K562 (cell line): ENCODE results near the gene RBM3. TPM values are rescaled to one million over a fixed set of nuclear protein-coding genes. Genes with fewer than 3 reads are reported as not detected.

Source experiments
- CREM ChIP-seq: IDR thresholded peaks from 2 replicates; pipeline ENCODE4 v1.6.1; 2014; ENCODE audit warnings: antibody characterized with exemption, low read depth
- CTBP1 ChIP-seq: fragments of 450-650 bp; IDR thresholded peaks from 2 replicates; pipeline ENCODE4 v1.6.1; 2016; ENCODE audit warnings: borderline replicate concordance
- EHMT2 ChIP-seq: fragments of 450-650 bp; IDR thresholded peaks from 2 replicates; pipeline ENCODE4 v1.6.1; 2018; ENCODE audit warnings: antibody characterized with exemption
- FOXM1 ChIP-seq, 2 experiments: fragments of 450-650 bp in 1 of 2; sonication (generic) in 1 of 2; formaldehyde crosslinking in 1 of 2; IDR thresholded peaks; 2 replicates each; pipeline versions ENCODE4 v1.6.1 to v1.9.0; 2017 to 2022; ENCODE audit warnings: low read depth in 2 of 2, mild to moderate bottlenecking in 2 of 2, missing genetic modification reagents in 1 of 2, moderate library complexity in 1 of 2
- HDAC1 ChIP-seq, 2 experiments: fragments of 450-650 bp; IDR thresholded peaks; 2 replicates each; pipeline ENCODE4 v1.6.1; 2016 to 2017; ENCODE audit warnings: inconsistent platforms in 1 of 2, mild to moderate bottlenecking in 1 of 2, moderate library complexity in 1 of 2
- MTA2 ChIP-seq: fragments of 450-650 bp; IDR thresholded peaks from 2 replicates; pipeline ENCODE4 v1.6.1; 2016; ENCODE audit warnings: low read depth
- NR2C1 ChIP-seq, 2 experiments: fragments of 450-650 bp; IDR thresholded peaks; 2 replicates each; pipeline ENCODE4 v1.6.1; 2017; ENCODE audit warnings: mild to moderate bottlenecking in 2 of 2, antibody characterized with exemption in 1 of 2, inconsistent platforms in 1 of 2, missing compliant biosample characterization in 1 of 2, missing genetic modification characterization in 1 of 2
- RBM39 ChIP-seq: fragments of 200-400 bp; formaldehyde crosslinking; optimal IDR thresholded peaks from 2 replicates; pipeline ENCODE3; 2018; ENCODE audit warnings: low read depth, low read length
- SMARCE1 ChIP-seq: fragments of 450-650 bp; IDR thresholded peaks from 2 replicates; pipeline ENCODE4 v1.7.1; 2016; ENCODE audit warnings: mild to moderate bottlenecking
- TAF15 ChIP-seq: fragments of 200-400 bp; formaldehyde crosslinking; IDR thresholded peaks from 2 replicates; pipeline ENCODE4 v1.6.1; 2017; ENCODE audit warnings: mild to moderate bottlenecking, low read depth, low read length, moderate library complexity
- TAF7 ChIP-seq: fragments of 450-650 bp; IDR thresholded peaks from 2 replicates; pipeline ENCODE4 v1.6.1; 2016; ENCODE audit warnings: missing genetic modification characterization, missing compliant biosample characterization
- TOE1 ChIP-seq, 2 experiments: fragments of 450-650 bp in 1 of 2; sonication (generic) in 1 of 2; formaldehyde crosslinking in 1 of 2; IDR thresholded peaks; 2 replicates each; pipeline versions ENCODE4 v1.7.1 to v1.8.0; 2016 to 2022; ENCODE audit warnings: borderline replicate concordance in 2 of 2, mild to moderate bottlenecking in 2 of 2, antibody characterized with exemption in 1 of 2, inconsistent platforms in 1 of 2, low read depth in 1 of 2, missing genetic modification reagents in 1 of 2, moderate library complexity in 1 of 2
- polyA plus RNA-seq, 8 experiments: library from polyadenylated mRNA; depleted of rRNA in 4 of 8; stranded (reverse) in 5 of 8; unstranded in 3 of 8; fragments of >200 nt; fragmentation: Nextera tagmentation in 2 of 8; fragmentation: Illumina TruSeq in 1 of 8; extraction: Ambion mirVana in 2 of 8; extraction: Trizol in 1 of 8; gene quantifications; 2 replicates each; pipeline versions ENCODE4 v1.2.1 to v1.2.3, GENCODE V29; 2011 to 2014; ENCODE audit warnings: inconsistent platforms in 1 of 8, missing spikeins in 1 of 8
- total RNA-seq, 7 experiments: library from RNA; depleted of rRNA in 6 of 7; stranded (reverse); fragments of >200 nt in 6 of 7; fragmentation: Illumina TruSeq in 2 of 7; extraction: Trizol in 2 of 7; gene quantifications; 2 replicates each; pipeline versions ENCODE4 v1.2.1 to v1.2.3, GENCODE V29; 2011 to 2021; ENCODE audit warnings: low replicate concordance in 1 of 7
- TF ChIP-seq, protein P1 (sequence below): fragments of 450-650 bp; IDR thresholded peaks from 2 replicates; pipeline ENCODE4 v1.6.1; 2016; ENCODE audit warnings: mild to moderate bottlenecking, moderate library complexity
- TF ChIP-seq, protein P2 (sequence below), 3 experiments: fragments of 200-800 bp in 1 of 3; sonication (Bioruptor generic) in 1 of 3; sonication (generic) in 1 of 3; formaldehyde crosslinking in 1 of 3; IDR thresholded peaks; 2 replicates each; pipeline versions ENCODE4 v1.6.1 to v1.8.0; 2016 to 2022; ENCODE audit warnings: mild to moderate bottlenecking in 2 of 3, missing compliant biosample characterization in 2 of 3, missing genetic modification characterization in 2 of 3, missing genetic modification reagents in 1 of 3

RBM3 gene
- total and polyA plus RNA-seq, 9 of the 15 experiments (the other 6 are each of a cell fraction or from before 2014, with no cell fraction given) = 70.3 to 272 (median 209) TPM

DNA sequence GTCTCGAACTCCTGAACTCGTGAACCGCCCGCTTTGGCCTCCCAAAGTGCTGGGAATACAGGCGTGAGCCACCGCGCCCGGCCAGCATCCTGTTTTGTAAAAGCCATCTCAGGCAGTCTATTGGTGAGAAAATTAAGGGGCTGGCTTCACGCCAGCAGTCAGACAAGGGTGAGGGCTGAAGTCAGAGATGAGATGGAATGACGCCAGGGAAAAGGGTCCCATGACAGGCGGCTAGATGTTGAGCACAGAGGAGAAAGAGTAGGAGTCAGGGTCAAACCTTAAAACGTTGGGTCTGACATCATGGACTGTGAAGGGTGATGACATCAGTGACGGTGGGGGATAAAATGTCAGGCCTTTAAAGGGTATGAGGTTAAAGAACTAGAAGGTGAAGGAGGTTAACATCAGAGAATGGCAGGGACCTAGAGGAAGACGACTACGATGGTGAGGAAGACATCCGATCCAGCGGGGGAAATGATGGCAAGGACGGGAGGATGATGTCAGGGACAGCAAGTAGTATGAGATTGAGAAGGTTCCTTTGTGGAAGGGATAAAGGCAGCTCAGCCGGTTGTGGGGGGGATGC lies 504 bp upstream of the RBM3 start (continued):
- TF ChIP-seq EHMT2 (peak; percentile 59; the same call in 1 of the 2 replicates), SMARCE1 (0 out of 2 replicates have a peak, but pooled peaks have one; percentile 37), CREM (peak; percentile 87), NR2C1 (IDR thresholded peaks at IDR 0.05) (no peak; the same call in 1 of the 2 replicates), NR2C1 (tag; IDR thresholded peaks at IDR 0.05) (peak; percentile 70; the same call in 1 of the 2 replicates), TAF15 (no peak), RBM39 (no peak), CTBP1 (peak; percentile 79), TOE1 (IDR thresholded peaks at IDR 0.05; ENCODE audit: borderline replicate concordance) (peak; percentile 55; the same call in 1 of the 2 replicates), TOE1 (CRISPR knock-in tag; IDR thresholded peaks at IDR 0.05; ENCODE audit: borderline replicate concordance, low read depth) (no peak), FOXM1 (IDR thresholded peaks at IDR 0.05; ENCODE audit: low read depth) (0 out of 2 replicates have a peak, but pooled peaks have one; percentile 6), FOXM1 (CRISPR knock-in tag; IDR thresholded peaks at IDR 0.05; ENCODE audit: low read depth) (no peak), TAF7 (tag) (peak; percentile 47; the same call in 1 of the 2 replicates), HDAC1 (IDR thresholded peaks at IDR 0.05) (peak in 1 of 2 experiments; percentile 85; a peak in 2 of 4 replicates), MTA2 (0 out of 2 replicates have a peak, but pooled peaks have one; percentile 16)
- TF ChIP-seq, protein P1, sequence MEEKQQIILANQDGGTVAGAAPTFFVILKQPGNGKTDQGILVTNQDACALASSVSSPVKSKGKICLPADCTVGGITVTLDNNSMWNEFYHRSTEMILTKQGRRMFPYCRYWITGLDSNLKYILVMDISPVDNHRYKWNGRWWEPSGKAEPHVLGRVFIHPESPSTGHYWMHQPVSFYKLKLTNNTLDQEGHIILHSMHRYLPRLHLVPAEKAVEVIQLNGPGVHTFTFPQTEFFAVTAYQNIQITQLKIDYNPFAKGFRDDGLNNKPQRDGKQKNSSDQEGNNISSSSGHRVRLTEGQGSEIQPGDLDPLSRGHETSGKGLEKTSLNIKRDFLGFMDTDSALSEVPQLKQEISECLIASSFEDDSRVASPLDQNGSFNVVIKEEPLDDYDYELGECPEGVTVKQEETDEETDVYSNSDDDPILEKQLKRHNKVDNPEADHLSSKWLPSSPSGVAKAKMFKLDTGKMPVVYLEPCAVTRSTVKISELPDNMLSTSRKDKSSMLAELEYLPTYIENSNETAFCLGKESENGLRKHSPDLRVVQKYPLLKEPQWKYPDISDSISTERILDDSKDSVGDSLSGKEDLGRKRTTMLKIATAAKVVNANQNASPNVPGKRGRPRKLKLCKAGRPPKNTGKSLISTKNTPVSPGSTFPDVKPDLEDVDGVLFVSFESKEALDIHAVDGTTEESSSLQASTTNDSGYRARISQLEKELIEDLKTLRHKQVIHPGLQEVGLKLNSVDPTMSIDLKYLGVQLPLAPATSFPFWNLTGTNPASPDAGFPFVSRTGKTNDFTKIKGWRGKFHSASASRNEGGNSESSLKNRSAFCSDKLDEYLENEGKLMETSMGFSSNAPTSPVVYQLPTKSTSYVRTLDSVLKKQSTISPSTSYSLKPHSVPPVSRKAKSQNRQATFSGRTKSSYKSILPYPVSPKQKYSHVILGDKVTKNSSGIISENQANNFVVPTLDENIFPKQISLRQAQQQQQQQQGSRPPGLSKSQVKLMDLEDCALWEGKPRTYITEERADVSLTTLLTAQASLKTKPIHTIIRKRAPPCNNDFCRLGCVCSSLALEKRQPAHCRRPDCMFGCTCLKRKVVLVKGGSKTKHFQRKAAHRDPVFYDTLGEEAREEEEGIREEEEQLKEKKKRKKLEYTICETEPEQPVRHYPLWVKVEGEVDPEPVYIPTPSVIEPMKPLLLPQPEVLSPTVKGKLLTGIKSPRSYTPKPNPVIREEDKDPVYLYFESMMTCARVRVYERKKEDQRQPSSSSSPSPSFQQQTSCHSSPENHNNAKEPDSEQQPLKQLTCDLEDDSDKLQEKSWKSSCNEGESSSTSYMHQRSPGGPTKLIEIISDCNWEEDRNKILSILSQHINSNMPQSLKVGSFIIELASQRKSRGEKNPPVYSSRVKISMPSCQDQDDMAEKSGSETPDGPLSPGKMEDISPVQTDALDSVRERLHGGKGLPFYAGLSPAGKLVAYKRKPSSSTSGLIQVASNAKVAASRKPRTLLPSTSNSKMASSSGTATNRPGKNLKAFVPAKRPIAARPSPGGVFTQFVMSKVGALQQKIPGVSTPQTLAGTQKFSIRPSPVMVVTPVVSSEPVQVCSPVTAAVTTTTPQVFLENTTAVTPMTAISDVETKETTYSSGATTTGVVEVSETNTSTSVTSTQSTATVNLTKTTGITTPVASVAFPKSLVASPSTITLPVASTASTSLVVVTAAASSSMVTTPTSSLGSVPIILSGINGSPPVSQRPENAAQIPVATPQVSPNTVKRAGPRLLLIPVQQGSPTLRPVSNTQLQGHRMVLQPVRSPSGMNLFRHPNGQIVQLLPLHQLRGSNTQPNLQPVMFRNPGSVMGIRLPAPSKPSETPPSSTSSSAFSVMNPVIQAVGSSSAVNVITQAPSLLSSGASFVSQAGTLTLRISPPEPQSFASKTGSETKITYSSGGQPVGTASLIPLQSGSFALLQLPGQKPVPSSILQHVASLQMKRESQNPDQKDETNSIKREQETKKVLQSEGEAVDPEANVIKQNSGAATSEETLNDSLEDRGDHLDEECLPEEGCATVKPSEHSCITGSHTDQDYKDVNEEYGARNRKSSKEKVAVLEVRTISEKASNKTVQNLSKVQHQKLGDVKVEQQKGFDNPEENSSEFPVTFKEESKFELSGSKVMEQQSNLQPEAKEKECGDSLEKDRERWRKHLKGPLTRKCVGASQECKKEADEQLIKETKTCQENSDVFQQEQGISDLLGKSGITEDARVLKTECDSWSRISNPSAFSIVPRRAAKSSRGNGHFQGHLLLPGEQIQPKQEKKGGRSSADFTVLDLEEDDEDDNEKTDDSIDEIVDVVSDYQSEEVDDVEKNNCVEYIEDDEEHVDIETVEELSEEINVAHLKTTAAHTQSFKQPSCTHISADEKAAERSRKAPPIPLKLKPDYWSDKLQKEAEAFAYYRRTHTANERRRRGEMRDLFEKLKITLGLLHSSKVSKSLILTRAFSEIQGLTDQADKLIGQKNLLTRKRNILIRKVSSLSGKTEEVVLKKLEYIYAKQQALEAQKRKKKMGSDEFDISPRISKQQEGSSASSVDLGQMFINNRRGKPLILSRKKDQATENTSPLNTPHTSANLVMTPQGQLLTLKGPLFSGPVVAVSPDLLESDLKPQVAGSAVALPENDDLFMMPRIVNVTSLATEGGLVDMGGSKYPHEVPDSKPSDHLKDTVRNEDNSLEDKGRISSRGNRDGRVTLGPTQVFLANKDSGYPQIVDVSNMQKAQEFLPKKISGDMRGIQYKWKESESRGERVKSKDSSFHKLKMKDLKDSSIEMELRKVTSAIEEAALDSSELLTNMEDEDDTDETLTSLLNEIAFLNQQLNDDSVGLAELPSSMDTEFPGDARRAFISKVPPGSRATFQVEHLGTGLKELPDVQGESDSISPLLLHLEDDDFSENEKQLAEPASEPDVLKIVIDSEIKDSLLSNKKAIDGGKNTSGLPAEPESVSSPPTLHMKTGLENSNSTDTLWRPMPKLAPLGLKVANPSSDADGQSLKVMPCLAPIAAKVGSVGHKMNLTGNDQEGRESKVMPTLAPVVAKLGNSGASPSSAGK = 0 out of 2 replicates have a peak, but pooled peaks have one; percentile 2
- TF ChIP-seq, protein P2, sequence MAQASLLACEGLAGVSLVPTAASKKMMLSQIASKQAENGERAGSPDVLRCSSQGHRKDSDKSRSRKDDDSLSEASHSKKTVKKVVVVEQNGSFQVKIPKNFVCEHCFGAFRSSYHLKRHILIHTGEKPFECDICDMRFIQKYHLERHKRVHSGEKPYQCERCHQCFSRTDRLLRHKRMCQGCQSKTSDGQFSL (CRISPR knock-in tag; IDR thresholded peaks at IDR 0.05) = peak; percentile 98
- TF ChIP-seq, protein P2 (tag; IDR thresholded peaks at IDR 0.05) = no peak; a peak in 1 of 4 replicates
